ENCODE data around the gene TGFBR3L. TPM values are rescaled to one million over a fixed set of nuclear protein-coding genes. Genes with fewer than 3 reads are reported as not detected.
A peak's percentile ranks its signal among the peaks of the same experiment; 100 is the strongest.
"Not testable (repeated sequence)": the region's sequence is repeated elsewhere in the genome, so short reads cannot be mapped to it uniquely, and the experiment has no call there.

TGFBR3L gene
- total RNA-seq, 8 experiments from 2014 or later: 0.16 to 1.2 (median 0.45) TPM; not detected in 1

GRCh38 chr19:7955696-7956095 lies 41.1 kb downstream of the TGFBR3L start:
- no peak for ATAC-seq (replicated peaks in 6 of 8)
- WGBS, 10 experiments: 80 to 100% (median 91%) methylated on average over 1 to 7 of the region's 11 CpGs; no CpG with 5 or more reads in 7 of the 10 experiments
- H3K27ac ChIP-seq: no peak overlapping the region
- in situ Hi-C loops (cut with MboI; ENCODE audit: low pct_unique_long_range_greater_than_20kb in 2 of 9, low sequenced_read_pairs in 9 of 9, unreplicated experiment in 9 of 9): loop anchor here in 1 of 9 experiments (25.0 kb wide), 1 partner anchor 282 kb away; no protein-coding TSS in a partner anchor
- H3K4me3 ChIP-seq: no peak overlapping the region
- H3K4me1 ChIP-seq (replicated peaks in 1 of 2): no peaks in the 10 kb centered on the region

- no peak for ATAC-seq (replicated peaks in 6 of 8)
- in situ Hi-C loops (cut with MboI; ENCODE audit: low pct_unique_long_range_greater_than_20kb in 2 of 9, low sequenced_read_pairs in 9 of 9, unreplicated experiment in 9 of 9): loop anchor here in 1 of 9 experiments (25.0 kb wide), 1 partner anchor 278 kb away; no protein-coding TSS in a partner anchor
- H3K4me1 ChIP-seq (replicated peaks in 1 of 2): no peaks in the 10 kb centered on the region
- 44 to 100% (median 80%) methylated on average over 1 to 6 of the region's 6 CpGs; no CpG with 5 or more reads in 1 of the 10 experiments for WGBS, 10 experiments
- H3K27ac ChIP-seq: no peak overlapping the region
- no peak overlapping the region for H3K4me3 ChIP-seq
Measured at GRCh38 chr19:7959211-7959610, 44.6 kb downstream of the TGFBR3L start.

- H3K27ac ChIP-seq; ATAC-seq (replicated peaks in 6 of 8); H3K4me1 ChIP-seq (replicated peaks in 1 of 2); H3K4me3 ChIP-seq: not testable (repeated sequence)
- WGBS, 10 experiments: 80 to 100% (median 96%) methylated on average over 1 to 4 of the region's 4 CpGs; no CpG with 5 or more reads in 4 of the 10 experiments
- in situ Hi-C loops (cut with MboI; ENCODE audit: low pct_unique_long_range_greater_than_20kb in 2 of 9, low sequenced_read_pairs in 9 of 9, unreplicated experiment in 9 of 9): loop anchor here in 1 of 9 experiments (25.0 kb wide), 1 partner anchor 276 kb away; no protein-coding TSS in a partner anchor
Measured at GRCh38 chr19:7961082-7961481, 46.5 kb downstream of the TGFBR3L start.

- 62 to 91% (median 82%) methylated on average over 3 to 13 of the region's 13 CpGs for WGBS, 10 experiments
- ATAC-seq (replicated peaks in 6 of 8): no peak
Measured at GRCh38 chr19:7961920-7962626, 47.4 kb downstream of the TGFBR3L start.

GRCh38 chr19:7962644-7963268 lies 48.1 kb downstream of the TGFBR3L start:
- no peaks in the 10 kb centered on the region for H3K4me1 ChIP-seq (replicated peaks in 1 of 2)
- ATAC-seq (replicated peaks in 6 of 8): no peak
- 78 to 100% (median 95%) methylated on average over 1 to 12 of the region's 22 CpGs; no CpG with 5 or more reads in 2 of the 10 experiments for WGBS, 10 experiments
- in situ Hi-C loops (cut with MboI; ENCODE audit: low pct_unique_long_range_greater_than_20kb in 2 of 9, low sequenced_read_pairs in 9 of 9, unreplicated experiment in 9 of 9): loop anchor here in 1 of 9 experiments (25.0 kb wide), 1 partner anchor 275 kb away; no protein-coding TSS in a partner anchor
- no peak overlapping the region for H3K4me3 ChIP-seq
- H3K27ac ChIP-seq: no peak overlapping the region

More at GRCh38 chr19:7961920-7962626, 47.4 kb downstream of the TGFBR3L start:
- Histone ChIP-seq H3K4me3 (no peak overlapping the region), H3K27ac (no peak overlapping the region), H3K4me1 (replicated peaks in 1 of 2) (no peaks in the 10 kb centered on the region)
- in situ Hi-C loops (cut with MboI; ENCODE audit: low pct_unique_long_range_greater_than_20kb in 2 of 9, low sequenced_read_pairs in 9 of 9, unreplicated experiment in 9 of 9): loop anchor here in 1 of 9 experiments (25.0 kb wide), 1 partner anchor 275 kb away; no protein-coding TSS in a partner anchor

- Histone ChIP-seq H3K4me1 (replicated peaks in 1 of 2) (no peaks in the 10 kb centered on the region), H3K27ac (no peak overlapping the region), H3K4me3 (no peak overlapping the region)
- in situ Hi-C loops (cut with MboI; ENCODE audit: low pct_unique_long_range_greater_than_20kb in 2 of 9, low sequenced_read_pairs in 9 of 9, unreplicated experiment in 9 of 9): loop anchor here in 1 of 9 experiments (25.0 kb wide), 1 partner anchor 274 kb away; no protein-coding TSS in a partner anchor
- peak in 2 of 8 experiments; percentile 19 to 22 for ATAC-seq (replicated peaks in 6 of 8)
- 80 to 100% (median 96%) methylated on average over 1 to 15 of the region's 25 CpGs; no CpG with 5 or more reads in 2 of the 10 experiments for WGBS, 10 experiments
Measured at GRCh38 chr19:7963566-7963965, 48.9 kb downstream of the TGFBR3L start.

GRCh38 chr19:7965259-7965841 lies 50.7 kb downstream of the TGFBR3L start:
- Histone ChIP-seq H3K27ac (no peak overlapping the region), H3K4me1 (replicated peaks in 1 of 2) (peaks cover 5% of the 10 kb centered on the region in 2 donors), H3K4me3 (no peak overlapping the region)
- in situ Hi-C loops (cut with MboI; ENCODE audit: low pct_unique_long_range_greater_than_20kb in 2 of 9, low sequenced_read_pairs in 9 of 9, unreplicated experiment in 9 of 9): loop anchor here in 1 of 9 experiments (25.0 kb wide), 1 partner anchor 272 kb away; no protein-coding TSS in a partner anchor
- ATAC-seq (replicated peaks in 6 of 8): no peak
- 76 to 100% (median 94%) methylated on average over 1 to 12 of the region's 12 CpGs for WGBS, 10 experiments

- no peak overlapping the region for H3K27ac ChIP-seq
Measured at GRCh38 chr19:7965921-7966665, 51.5 kb downstream of the TGFBR3L start.

GRCh38 chr19:7968008-7968795 lies 53.6 kb downstream of the TGFBR3L start:
- H3K27ac ChIP-seq: no peak overlapping the region

More at GRCh38 chr19:7965921-7966665, 51.5 kb downstream of the TGFBR3L start:
- Histone ChIP-seq H3K4me3 (no peak overlapping the region), H3K4me1 (replicated peaks in 1 of 2) (peaks cover 5% of the 10 kb centered on the region in 2 donors)
- ATAC-seq (replicated peaks in 6 of 8): no peak
- in situ Hi-C loops (cut with MboI; ENCODE audit: low pct_unique_long_range_greater_than_20kb in 2 of 9, low sequenced_read_pairs in 9 of 9, unreplicated experiment in 9 of 9): loop anchor here in 1 of 9 experiments (25.0 kb wide), 1 partner anchor 271 kb away; no protein-coding TSS in a partner anchor
- 67 to 100% (median 90%) methylated on average over 1 to 9 of the region's 12 CpGs; no CpG with 5 or more reads in 3 of the 10 experiments for WGBS, 10 experiments

More at GRCh38 chr19:7968008-7968795, 53.6 kb downstream of the TGFBR3L start:
- H3K4me3 ChIP-seq: no peak overlapping the region
- in situ Hi-C loops (cut with MboI; ENCODE audit: low pct_unique_long_range_greater_than_20kb in 2 of 9, low sequenced_read_pairs in 9 of 9, unreplicated experiment in 9 of 9): loop anchor here in 1 of 9 experiments (25.0 kb wide), 1 partner anchor 269 kb away; no protein-coding TSS in a partner anchor
- H3K4me1 ChIP-seq (replicated peaks in 1 of 2): peaks cover 5% of the 10 kb centered on the region in 2 donors
- 92 to 100% (median 100%) methylated on average over 1 to 4 of the region's 15 CpGs; no CpG with 5 or more reads in 1 of the 10 experiments for WGBS, 10 experiments
- ATAC-seq (replicated peaks in 6 of 8): peak in 2 of 8 experiments; percentile 10 to 28
